Nephron (organoid): Measurements from ENCODE around the gene MAMDC4.
"Not testable (repeated sequence)": the region's sequence is repeated elsewhere in the genome, so short reads cannot be mapped to it uniquely, and the experiment has no call there.

ENCODE experiments used
- H3K27ac Mint-ChIP-seq, 3 experiments: 2 replicates each; pipeline ENCODE4 v1.8.0; 2020; ENCODE audit warnings: mixed read lengths in 3 of 3, mild to moderate bottlenecking in 2 of 3, moderate library complexity in 1 of 3
- H3K27me3 Mint-ChIP-seq: 2 replicates; pipeline ENCODE4 v1.8.0; 2021; ENCODE audit warnings: low read depth, mild to moderate bottlenecking, moderate library complexity, mixed read lengths
- H3K36me3 Mint-ChIP-seq: 2 replicates; pipeline ENCODE4 v1.8.0; 2020; ENCODE audit warnings: low read depth, mixed read lengths
- H3K4me1 Mint-ChIP-seq: 2 replicates; pipeline ENCODE4 v1.8.0; 2020; ENCODE audit warnings: mixed read lengths
- H3K4me3 Mint-ChIP-seq, 3 experiments: 2 replicates each; pipeline ENCODE4 v1.8.0; 2020; ENCODE audit warnings: mild to moderate bottlenecking in 3 of 3, mixed read lengths in 3 of 3, moderate library complexity in 2 of 3
- H3K9me3 Mint-ChIP-seq: 2 replicates; pipeline ENCODE4 v1.8.0; 2020; ENCODE audit warnings: mixed read lengths
- CTCF ChIP-seq, 3 experiments: fragments of 200-600 bp; sonication (generic); IDR thresholded peaks; one replicate each; pipeline ENCODE4 v1.5.0; 2021; ENCODE audit warnings: antibody characterized with exemption in 3 of 3; ENCODE audit not compliant: unreplicated experiment in 3 of 3

The MAMDC4 gene

GRCh38 chr9:136842380-136842948, 9.7 kb upstream of the MAMDC4 start, which contains the start of gene AJM1:
AJM1 (plus strand) TSS chr9:136842478; CDS start chr9:136844415, 1,937 bp downstream.
- peak within 1 kb of the TSS; percentile 78 to 82 (median 80) for H3K4me3 Mint-ChIP-seq
- peak within 1 kb of the TSS; percentile 66 to 80 (median 68) for H3K27ac Mint-ChIP-seq
- not testable (repeated sequence) for H3K9me3 Mint-ChIP-seq, H3K27me3 Mint-ChIP-seq, H3K36me3 Mint-ChIP-seq
- peak; percentile 93 for TF ChIP-seq CTCF (IDR thresholded peaks at IDR 0.05; ENCODE audit: unreplicated experiment in 3 of 3)
- H3K4me1 Mint-ChIP-seq: peaks cover 25% of the 10 kb centered on the region

- H3K27ac Mint-ChIP-seq, H3K9me3 Mint-ChIP-seq, H3K36me3 Mint-ChIP-seq, H3K27me3 Mint-ChIP-seq: not testable (repeated sequence)
- Mint-ChIP-seq H3K4me1 (peaks cover 25% of the 10 kb centered on the region), H3K4me3 (peak overlapping the region in 1 of 3 experiments; percentile 48)
Measured at GRCh38 chr9:136843159-136843800, 8.9 kb upstream of the MAMDC4 start.

- peak; percentile 50 to 69 (median 57) for TF ChIP-seq CTCF (IDR thresholded peaks at IDR 0.05; ENCODE audit: unreplicated experiment in 3 of 3)
- not testable (repeated sequence) for H3K9me3 Mint-ChIP-seq, H3K27me3 Mint-ChIP-seq, H3K36me3 Mint-ChIP-seq, H3K27ac Mint-ChIP-seq
- H3K4me3 Mint-ChIP-seq: peak overlapping the region in 1 of 3 experiments; percentile 48
- peaks cover 25% of the 10 kb centered on the region for H3K4me1 Mint-ChIP-seq
Measured at GRCh38 chr9:136843801-136844740, 8.1 kb upstream of the MAMDC4 start.

- Mint-ChIP-seq H3K9me3 (no peaks in the 10 kb centered on the region), H3K36me3 (no peaks in the 10 kb centered on the region), H3K27ac (no peak overlapping the region), H3K27me3 (no peaks in the 10 kb centered on the region), H3K4me1 (peaks cover 22% of the 10 kb centered on the region), H3K4me3 (no peak overlapping the region)
- no peak for TF ChIP-seq CTCF (IDR thresholded peaks at IDR 0.05; ENCODE audit: unreplicated experiment in 3 of 3)
Measured at GRCh38 chr9:136844761-136845464, 7.2 kb upstream of the MAMDC4 start.

- Mint-ChIP-seq H3K27ac (no peak overlapping the region), H3K36me3 (no peaks in the 10 kb centered on the region), H3K9me3 (no peaks in the 10 kb centered on the region), H3K4me3 (no peak overlapping the region), H3K4me1 (peaks cover 15% of the 10 kb centered on the region), H3K27me3 (no peaks in the 10 kb centered on the region)
- TF ChIP-seq CTCF (IDR thresholded peaks at IDR 0.05; ENCODE audit: unreplicated experiment in 3 of 3): no peak
Measured at GRCh38 chr9:136845465-136846260, 6.5 kb upstream of the MAMDC4 start.
